ENCODE measurements around the gene PCP4L1.

DNA sequence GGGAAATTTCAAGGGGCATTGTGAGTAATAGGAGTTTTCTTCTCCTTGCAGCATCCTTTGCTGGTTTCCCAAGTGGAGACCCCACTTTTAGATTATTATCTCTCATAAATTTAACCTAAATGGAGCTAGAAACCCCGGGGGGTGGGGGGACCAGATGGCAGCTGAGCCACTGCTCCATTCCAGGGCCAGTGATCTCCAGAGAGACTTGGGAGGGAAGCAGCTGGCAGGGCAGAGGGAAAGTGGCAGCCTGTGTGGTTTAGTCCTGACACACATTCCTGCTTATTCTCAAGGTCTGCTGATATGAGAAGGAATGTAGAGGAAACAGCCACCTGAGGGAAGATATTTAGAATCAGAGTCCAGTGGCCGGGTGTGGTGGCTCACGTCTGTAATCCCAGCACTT, 16.3 kb downstream of the PCP4L1 start:
- TF ChIP-seq, protein P1, sequence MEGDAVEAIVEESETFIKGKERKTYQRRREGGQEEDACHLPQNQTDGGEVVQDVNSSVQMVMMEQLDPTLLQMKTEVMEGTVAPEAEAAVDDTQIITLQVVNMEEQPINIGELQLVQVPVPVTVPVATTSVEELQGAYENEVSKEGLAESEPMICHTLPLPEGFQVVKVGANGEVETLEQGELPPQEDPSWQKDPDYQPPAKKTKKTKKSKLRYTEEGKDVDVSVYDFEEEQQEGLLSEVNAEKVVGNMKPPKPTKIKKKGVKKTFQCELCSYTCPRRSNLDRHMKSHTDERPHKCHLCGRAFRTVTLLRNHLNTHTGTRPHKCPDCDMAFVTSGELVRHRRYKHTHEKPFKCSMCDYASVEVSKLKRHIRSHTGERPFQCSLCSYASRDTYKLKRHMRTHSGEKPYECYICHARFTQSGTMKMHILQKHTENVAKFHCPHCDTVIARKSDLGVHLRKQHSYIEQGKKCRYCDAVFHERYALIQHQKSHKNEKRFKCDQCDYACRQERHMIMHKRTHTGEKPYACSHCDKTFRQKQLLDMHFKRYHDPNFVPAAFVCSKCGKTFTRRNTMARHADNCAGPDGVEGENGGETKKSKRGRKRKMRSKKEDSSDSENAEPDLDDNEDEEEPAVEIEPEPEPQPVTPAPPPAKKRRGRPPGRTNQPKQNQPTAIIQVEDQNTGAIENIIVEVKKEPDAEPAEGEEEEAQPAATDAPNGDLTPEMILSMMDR (IDR thresholded peaks at IDR 0.05): no peak
- TF ChIP-seq EZH2 (IDR thresholded peaks at IDR 0.05; ENCODE audit: borderline replicate concordance, insufficient read depth, low read depth, low read length, poor library complexity, severe bottlenecking): no peak

All from B cell (primary cell).